Lung microvascular endothelial cell (primary cell): Measurements from ENCODE around the gene ACTL7B. TPM values are rescaled to one million over a fixed set of nuclear protein-coding genes. Genes with fewer than 3 reads are reported as not detected.

ENCODE experiments used
- total RNA-seq: library from RNA; depleted of rRNA; stranded (reverse); fragments of >200 nt; gene quantifications from 2 replicates; pipeline ENCODE4 v1.2.1, GENCODE V29; 2014

The ACTL7B gene
- total RNA-seq, 1 donor from 2014 or later = not detected

Other genes starting within 250 kb of the ACTL7B start
- not detected in 2 replicates for gene ACTL7A, start 6.3 kb upstream of the ACTL7B start, total RNA-seq
- 19.2 and 32.9 TPM in 2 replicates for gene ELP1, start 78.1 kb upstream of the ACTL7B start, total RNA-seq
- gene ABITRAM, start 78.4 kb upstream of the ACTL7B start, total RNA-seq = 2.6 TPM in 2 replicates
- 106 and 142 TPM in 2 replicates for gene CTNNAL1, start 157.5 kb upstream of the ACTL7B start, total RNA-seq